Activated CD4-positive, alpha-beta T cell treated with anti-CD3 and anti-CD28 coated beads for 36 hours (primary cell): ENCODE measurements around the gene DGKG. TPM values are rescaled to one million over a fixed set of nuclear protein-coding genes. Genes with fewer than 3 reads are reported as not detected.

Experiments used
- ATAC-seq: fragments of 200-7000 bp; cut with Tn5 transposase; one replicate; pipeline ENCODE4 v1.10.0; 2021; ENCODE audit warnings: mild to moderate bottlenecking, moderate library complexity
- CTCF ChIA-PET: fragments of 350-600 bp; sonication (Branson Sonifier 250); formaldehyde crosslinking; loops from one replicate; lab custom pipeline; 2021; ENCODE audit warnings: antibody characterized with exemption; lab: Charles Lee
- POLR2A ChIA-PET: fragments of 350-600 bp; sonication (Branson Sonifier 250); formaldehyde crosslinking; loops from one replicate; lab custom pipeline; 2021; ENCODE audit warnings: antibody characterized with exemption, inconsistent platforms; lab: Charles Lee
- DNase-seq: peaks from one replicate; pipeline ENCODE4 v3.0.0-alpha.2; 2020
- H3K27ac Mint-ChIP-seq: one replicate; pipeline ENCODE4 v1.8.0; 2021; ENCODE audit warnings: mixed read lengths
- H3K27me3 Mint-ChIP-seq: one replicate; pipeline ENCODE4 v1.8.0; 2021; ENCODE audit warnings: mixed read lengths
- H3K36me3 Mint-ChIP-seq: one replicate; pipeline ENCODE4 v1.8.0; 2021; ENCODE audit warnings: low read depth, mixed read lengths
- H3K4me1 Mint-ChIP-seq: one replicate; pipeline ENCODE4 v1.8.0; 2021; ENCODE audit warnings: mixed read lengths
- H3K4me3 Mint-ChIP-seq: one replicate; pipeline ENCODE4 v1.8.0; 2021; ENCODE audit warnings: mild to moderate bottlenecking, moderate library complexity, mixed read lengths
- H3K9me3 Mint-ChIP-seq: one replicate; pipeline ENCODE4 v1.8.0; 2021; ENCODE audit warnings: low read depth, mixed read lengths
- intact Hi-C, 2 experiments: fragments of 100-400 bp; cut with DNase I in 1 of 2; cut with micrococcal nuclease in 1 of 2; formaldehyde crosslinking; loops; one replicate each; pipeline versions ENCODE4 v1.14.2 to v1.15.1; 2022 to 2024; cut with DNase I, micrococcal nuclease
- total RNA-seq, 2 experiments: library from RNA; stranded (reverse); gene quantifications; one replicate each; pipeline ENCODE4 v1.2.3, GENCODE V29; 2021

Gene DGKG
- total RNA-seq, 2 experiments from 2014 or later = 0.71 to 1.3 TPM

GRCh38 chr3:186383026-186383993, 21.3 kb upstream of the DGKG start:
- ATAC-seq = no peak
- Mint-ChIP-seq H3K27ac (no peak overlapping the region), H3K27me3 (peaks cover 11% of the 10 kb centered on the region), H3K36me3 (no peaks in the 10 kb centered on the region), H3K9me3 (peaks cover 7% of the 10 kb centered on the region), H3K4me1 (peaks cover 28% of the 10 kb centered on the region), H3K4me3 (no peak overlapping the region)
- no peak for DNase-seq
- CTCF ChIA-PET = interaction anchor here (1.5 kb wide), 1 partner anchor 16 kb away, joined by 4 read pairs; no protein-coding TSS in a partner anchor
- POLR2A ChIA-PET = no interaction called here
- intact Hi-C loops = no loop called here

GRCh38 chr3:186382217-186382885, 20.3 kb upstream of the DGKG start:
- no peak overlapping the region for H3K27ac Mint-ChIP-seq
- H3K27me3 Mint-ChIP-seq = peaks cover 11% of the 10 kb centered on the region
- ChIA-PET POLR2A (no interaction called here), CTCF (interaction anchor here (1.4 to 1.5 kb wide), 2 partner anchors 15 to 158 kb away, joined by 4 to 6 read pairs; no protein-coding TSS in a partner anchor)
- peaks cover 28% of the 10 kb centered on the region for H3K4me1 Mint-ChIP-seq
- no peaks in the 10 kb centered on the region for H3K36me3 Mint-ChIP-seq
- H3K9me3 Mint-ChIP-seq = peaks cover 7% of the 10 kb centered on the region
- H3K4me3 Mint-ChIP-seq = no peak overlapping the region
- DNase-seq (no peak), ATAC-seq (no peak)
- intact Hi-C loops = no loop called here

GRCh38 chr3:186381424-186382216, 19.6 kb upstream of the DGKG start:
- Mint-ChIP-seq H3K9me3 (peaks cover 7% of the 10 kb centered on the region), H3K4me1 (peaks cover 21% of the 10 kb centered on the region), H3K27me3 (peaks cover 11% of the 10 kb centered on the region), H3K4me3 (no peak overlapping the region), H3K27ac (no peak overlapping the region), H3K36me3 (no peaks in the 10 kb centered on the region)
- intact Hi-C loops = no loop called here
- POLR2A ChIA-PET = no interaction called here
- ATAC-seq = no peak
- CTCF ChIA-PET = interaction anchor here (1.4 to 1.5 kb wide), 2 partner anchors 15 to 158 kb away, joined by 4 to 6 read pairs; no protein-coding TSS in a partner anchor
- DNase-seq = no peak

GRCh38 chr3:186380622-186381380, 18.8 kb upstream of the DGKG start:
- Mint-ChIP-seq H3K4me1 (peaks cover 20% of the 10 kb centered on the region), H3K27me3 (peaks cover 17% of the 10 kb centered on the region), H3K4me3 (no peak overlapping the region), H3K27ac (no peak overlapping the region), H3K36me3 (no peaks in the 10 kb centered on the region), H3K9me3 (peaks cover 7% of the 10 kb centered on the region)
- DNase-seq (peak; percentile 40), ATAC-seq (peak; percentile 88)
- ChIA-PET CTCF (interaction anchor here (1.0 kb wide), 1 partner anchor 124 kb away, joined by 3 read pairs; no protein-coding TSS in a partner anchor), POLR2A (no interaction called here)
- intact Hi-C loops = no loop called here

GRCh38 chr3:186375443-186375842, 13.4 kb upstream of the DGKG start:
- ATAC-seq = peak; percentile 44
- peaks cover 7% of the 10 kb centered on the region for H3K4me1 Mint-ChIP-seq
- H3K36me3 Mint-ChIP-seq = no peaks in the 10 kb centered on the region
- peaks cover 4% of the 10 kb centered on the region for H3K9me3 Mint-ChIP-seq
- peaks cover 27% of the 10 kb centered on the region for H3K27me3 Mint-ChIP-seq
- no peak overlapping the region for H3K4me3 Mint-ChIP-seq
- CTCF ChIA-PET = interaction anchor here (0.6 to 1.2 kb wide), 3 partner anchors 10 to 241 kb away, joined by 3 read pairs; no protein-coding TSS in a partner anchor
- no peak for DNase-seq
- intact Hi-C loops = no loop called here
- no peak overlapping the region for H3K27ac Mint-ChIP-seq
- POLR2A ChIA-PET = no interaction called here

GRCh38 chr3:186374376-186374775, 12.3 kb upstream of the DGKG start:
- DNase-seq (no peak), ATAC-seq (no peak)
- intact Hi-C loops = no loop called here
- Mint-ChIP-seq H3K4me1 (peaks cover 5% of the 10 kb centered on the region), H3K36me3 (no peaks in the 10 kb centered on the region), H3K9me3 (peaks cover 4% of the 10 kb centered on the region), H3K27me3 (peaks cover 27% of the 10 kb centered on the region), H3K27ac (no peak overlapping the region), H3K4me3 (no peak overlapping the region)
- ChIA-PET POLR2A (no interaction called here), CTCF (interaction anchor here (1.1 to 1.2 kb wide), 2 partner anchors 9 to 392 kb away, joined by 3 read pairs; no protein-coding TSS in a partner anchor)

GRCh38 chr3:186369217-186369616, 7.2 kb upstream of the DGKG start:
- Mint-ChIP-seq H3K36me3 (no peaks in the 10 kb centered on the region), H3K9me3 (no peaks in the 10 kb centered on the region)
- no peak for ATAC-seq

GRCh38 chr3:186368717-186369116, 6.7 kb upstream of the DGKG start:
- H3K4me1 Mint-ChIP-seq = no peaks in the 10 kb centered on the region
- H3K36me3 Mint-ChIP-seq = no peaks in the 10 kb centered on the region
- POLR2A ChIA-PET = no interaction called here
- no peak overlapping the region for H3K4me3 Mint-ChIP-seq
- no peak overlapping the region for H3K27ac Mint-ChIP-seq
- intact Hi-C loops = no loop called here
- CTCF ChIA-PET = no interaction called here
- no peak for DNase-seq
- H3K27me3 Mint-ChIP-seq = peaks cover 19% of the 10 kb centered on the region
- no peak for ATAC-seq
- H3K9me3 Mint-ChIP-seq = no peaks in the 10 kb centered on the region

More at GRCh38 chr3:186369217-186369616, 7.2 kb upstream of the DGKG start:
- DNase-seq = no peak
- CTCF ChIA-PET = no interaction called here
- Mint-ChIP-seq H3K27me3 (peaks cover 16% of the 10 kb centered on the region), H3K27ac (no peak overlapping the region), H3K4me3 (no peak overlapping the region), H3K4me1 (no peaks in the 10 kb centered on the region)
- POLR2A ChIA-PET = no interaction called here
- intact Hi-C loops = no loop called here

GRCh38 chr3:186368176-186368575, 6.1 kb upstream of the DGKG start:
- CTCF ChIA-PET = no interaction called here
- intact Hi-C loops = no loop called here
- Mint-ChIP-seq H3K4me1 (no peaks in the 10 kb centered on the region), H3K36me3 (no peaks in the 10 kb centered on the region), H3K9me3 (no peaks in the 10 kb centered on the region), H3K4me3 (no peak overlapping the region), H3K27ac (no peak overlapping the region), H3K27me3 (peaks cover 22% of the 10 kb centered on the region)
- ATAC-seq (no peak), DNase-seq (no peak)
- POLR2A ChIA-PET = no interaction called here

GRCh38 chr3:186367631-186368030, 5.6 kb upstream of the DGKG start:
- no peak overlapping the region for H3K27ac Mint-ChIP-seq
- H3K27me3 Mint-ChIP-seq = peaks cover 26% of the 10 kb centered on the region
- ChIA-PET CTCF (no interaction called here), POLR2A (no interaction called here)
- H3K9me3 Mint-ChIP-seq = no peaks in the 10 kb centered on the region
- H3K4me1 Mint-ChIP-seq = no peaks in the 10 kb centered on the region
- no peaks in the 10 kb centered on the region for H3K36me3 Mint-ChIP-seq
- DNase-seq (no peak), ATAC-seq (no peak)
- intact Hi-C loops = no loop called here
- no peak overlapping the region for H3K4me3 Mint-ChIP-seq
